Measurements from ENCODE around the gene PCDHGA1. TPM values are rescaled to one million over a fixed set of nuclear protein-coding genes. Genes with fewer than 3 reads are reported as not detected.

The PCDHGA1 gene
- total RNA-seq, 1 experiment from 2014 or later: 0.63 TPM

DNA sequence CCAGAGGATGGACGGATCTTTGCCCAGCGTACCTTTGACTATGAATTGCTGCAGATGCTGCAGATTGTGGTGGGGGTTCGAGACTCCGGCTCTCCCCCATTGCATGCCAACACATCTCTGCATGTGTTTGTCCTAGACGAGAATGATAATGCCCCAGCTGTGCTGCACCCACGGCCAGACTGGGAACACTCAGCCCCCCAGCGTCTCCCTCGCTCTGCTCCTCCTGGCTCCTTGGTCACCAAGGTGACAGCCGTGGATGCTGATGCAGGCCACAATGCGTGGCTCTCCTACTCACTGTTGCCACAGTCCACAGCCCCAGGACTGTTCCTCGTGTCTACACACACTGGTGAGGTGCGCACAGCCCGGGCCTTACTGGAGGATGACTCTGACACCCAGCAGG lies 160.5 kb downstream of the PCDHGA1 start:
- Histone ChIP-seq H3K18ac (ENCODE audit: insufficient read length, low read depth, low read length) (no peak overlapping the region), H4K5ac (ENCODE audit: insufficient read length, low read depth, low read length) (no peak overlapping the region), H2AK5ac (ENCODE audit: insufficient read length, low read length) (no peak overlapping the region), H3K4me1 (ENCODE audit: insufficient read depth, low read length) (peaks cover 14% of the 10 kb centered on the region), H3K79me1 (ENCODE audit: insufficient read depth, low read depth, low read length, poor library complexity, severe bottlenecking) (no peaks in the 10 kb centered on the region), H2BK15ac (ENCODE audit: low read depth, low read length) (no peak overlapping the region), H3K4me2 (ENCODE audit: insufficient read depth, insufficient read length, low read length) (no peak overlapping the region), H3K27ac (ENCODE audit: insufficient read length, low read depth, low read length) (no peak overlapping the region), H3K23me2 (ENCODE audit: insufficient read length, low read depth, low read length, poor library complexity, severe bottlenecking) (peaks cover 14% of the 10 kb centered on the region), H3K14ac (ENCODE audit: insufficient read depth, low read length) (no peak overlapping the region), H3K23ac (ENCODE audit: insufficient read length, low read depth, low read length) (no peak overlapping the region), H4K20me1 (ENCODE audit: control insufficient read depth, insufficient read depth, insufficient read length) (no peaks in the 10 kb centered on the region), H3T11ph (ENCODE audit: low read length) (no peak overlapping the region), H3K56ac (ENCODE audit: insufficient read length, low read depth, low read length) (no peak overlapping the region), H4K8ac (replicated peaks; ENCODE audit: insufficient read length, low read depth, low read length) (no peak overlapping the region), H2BK5ac (ENCODE audit: insufficient read length, low read length) (no peak overlapping the region), H3K9me3 (ENCODE audit: control insufficient read depth, low read depth, low read length) (no peaks in the 10 kb centered on the region), H4K91ac (ENCODE audit: insufficient read length, low read depth, low read length) (no peak overlapping the region), H2AFZ (ENCODE audit: low read length) (no peak overlapping the region), H2BK120ac (ENCODE audit: low read depth, low read length, poor library complexity, severe bottlenecking) (no peak overlapping the region), H3K4ac (ENCODE audit: low read depth, low read length) (no peak overlapping the region), H3K9ac (ENCODE audit: extremely low read depth, insufficient read length, low read length) (no peak overlapping the region), H3K27me3 (ENCODE audit: insufficient read depth, low read length) (peaks cover 10% of the 10 kb centered on the region; the same call in 1 of the 2 replicates), H2BK20ac (ENCODE audit: low read depth, low read length, poor library complexity, severe bottlenecking) (no peak overlapping the region), H2BK12ac (ENCODE audit: insufficient read length, low read depth, low read length) (no peak overlapping the region), H3K79me2 (ENCODE audit: insufficient read depth, low read length) (no peaks in the 10 kb centered on the region; the same call in 1 of the 2 replicates)
- H3K27me3 Mint-ChIP-seq (ENCODE audit: low read depth): peaks cover 15% of the 10 kb centered on the region
- no peak overlapping the region; a peak in 1 of 5 replicates for H3K4me3 Mint-ChIP-seq
- H3K36me3 Mint-ChIP-seq (ENCODE audit: insufficient read depth in 1 of 3, low read depth in 3 of 3): peaks cover 12 to 21% (median 16%) of the 10 kb centered on the region in 3 experiments; a peak in 6 of 7 replicates
- H3K27ac Mint-ChIP-seq: no peak overlapping the region; a peak in 1 of 7 replicates
- TF ChIP-seq, protein P1, sequence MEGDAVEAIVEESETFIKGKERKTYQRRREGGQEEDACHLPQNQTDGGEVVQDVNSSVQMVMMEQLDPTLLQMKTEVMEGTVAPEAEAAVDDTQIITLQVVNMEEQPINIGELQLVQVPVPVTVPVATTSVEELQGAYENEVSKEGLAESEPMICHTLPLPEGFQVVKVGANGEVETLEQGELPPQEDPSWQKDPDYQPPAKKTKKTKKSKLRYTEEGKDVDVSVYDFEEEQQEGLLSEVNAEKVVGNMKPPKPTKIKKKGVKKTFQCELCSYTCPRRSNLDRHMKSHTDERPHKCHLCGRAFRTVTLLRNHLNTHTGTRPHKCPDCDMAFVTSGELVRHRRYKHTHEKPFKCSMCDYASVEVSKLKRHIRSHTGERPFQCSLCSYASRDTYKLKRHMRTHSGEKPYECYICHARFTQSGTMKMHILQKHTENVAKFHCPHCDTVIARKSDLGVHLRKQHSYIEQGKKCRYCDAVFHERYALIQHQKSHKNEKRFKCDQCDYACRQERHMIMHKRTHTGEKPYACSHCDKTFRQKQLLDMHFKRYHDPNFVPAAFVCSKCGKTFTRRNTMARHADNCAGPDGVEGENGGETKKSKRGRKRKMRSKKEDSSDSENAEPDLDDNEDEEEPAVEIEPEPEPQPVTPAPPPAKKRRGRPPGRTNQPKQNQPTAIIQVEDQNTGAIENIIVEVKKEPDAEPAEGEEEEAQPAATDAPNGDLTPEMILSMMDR (conservative IDR thresholded peaks at IDR 0.05): no peak
- H3K9me3 Mint-ChIP-seq: no peaks in the 10 kb centered on the region
- no CpG with 5 or more reads among the region's 13 CpGs for WGBS (ENCODE audit: extremely low coverage, insufficient read length, low lambda C conversion rate)
- H3K4me1 Mint-ChIP-seq: peaks cover 30 to 35% of the 10 kb centered on the region in 2 experiments
- DNase-seq: no peak
